Stomach (tissue), 9 donors: ENCODE data around the gene CRISPLD2. TPM values are rescaled to one million over a fixed set of nuclear protein-coding genes. Genes with fewer than 3 reads are reported as not detected.

Experiments
- DNase-seq, 2 donors: peaks; one replicate each; pipeline versions ENCODE4 v3.0.0 to v3.0.0-alpha.2; 2013 to 2019
- H3K27ac ChIP-seq, 5 donors: fragments of 200-600 bp in 4 of 5; sonication (generic) in 4 of 5; one replicate each; pipeline ENCODE4 v1.5.1; 2013 to 2019; ENCODE audit warnings: mild to moderate bottlenecking in 1 of 5, moderate library complexity in 1 of 5
- H3K27me3 ChIP-seq, 3 donors: fragments of 200-600 bp; sonication (generic); one replicate each; pipeline ENCODE4 v1.5.1; 2017 to 2019; ENCODE audit warnings: mixed run types in 1 of 3
- H3K36me3 ChIP-seq, 4 donors: fragments of 200-600 bp; sonication (generic); 1 replicate in 3 of 4; 2 replicates in 1 of 4; pipeline ENCODE4 v1.5.1; 2016 to 2019
- H3K4me1 ChIP-seq, 4 donors: fragments of 200-600 bp; sonication (generic); one replicate each; pipeline ENCODE4 v1.5.1; 2016 to 2019
- H3K4me3 ChIP-seq, 4 donors: fragments of 200-600 bp; sonication (generic) in 3 of 4; one replicate each; pipeline ENCODE4 v1.5.1; 2016 to 2019; ENCODE audit warnings: mild to moderate bottlenecking in 1 of 4
- H3K9me3 ChIP-seq, 4 donors: fragments of 200-600 bp; sonication (generic); one replicate each; pipeline ENCODE4 v1.5.1; 2016 to 2019
- EP300 ChIP-seq: sonication (generic); formaldehyde crosslinking; IDR thresholded peaks from one replicate; pipeline ENCODE4 v1.6.1; 2017; ENCODE audit warnings: antibody characterized with exemption
- POLR2A ChIP-seq, 4 donors: fragments of 450-650 bp; IDR thresholded peaks; one replicate each; pipeline ENCODE4 v1.6.1; 2016; ENCODE audit warnings: antibody characterized with exemption in 4 of 4, control low read depth in 2 of 4, mild to moderate bottlenecking in 1 of 4, moderate library complexity in 1 of 4
- POLR2AphosphoS5 ChIP-seq, 3 donors: sonication (generic); formaldehyde crosslinking; IDR thresholded peaks; one replicate each; pipeline ENCODE4 v1.6.1; 2016; ENCODE audit warnings: antibody characterized with exemption in 3 of 3
- WGBS, 5 donors: extraction: QIAGEN DNeasy Blood & Tissue Kit in 3 of 5; methylation state at CpG; one replicate each; pipeline versions ENCODE4 v1.1.5 to v1.1.7; 2013 to 2018; 5-methylcytosine and 5-hydroxymethylcytosine counted together
- intact Hi-C: fragments of 100-400 bp; cut with DNase I; formaldehyde crosslinking; loops from one replicate; pipeline ENCODE4 v1.15.1; 2023; ENCODE audit warnings: low total_unique reads
- polyA plus RNA-seq, 3 donors: library from polyadenylated mRNA; stranded (reverse); fragments of 200-250 nt; gene quantifications; one replicate each; pipeline ENCODE4 v1.2.3, GENCODE V29; 2013
- total RNA-seq, 5 donors: library from RNA; depleted of rRNA; stranded (reverse); fragments of >200 nt; gene quantifications; one replicate each; pipeline versions ENCODE4 v1.1.0 to v1.2.3, GENCODE V29; 2014 to 2016
- TF ChIP-seq, protein P1 (sequence below), 7 experiments: fragments of 450-650 bp in 4 of 7; fragments of 200-600 bp in 3 of 7; sonication (generic) in 3 of 7; IDR thresholded peaks; one replicate each; pipeline ENCODE4 v1.5.1; 2016 to 2019; ENCODE audit warnings: antibody characterized with exemption in 7 of 7, control low read depth in 2 of 7, mild to moderate bottlenecking in 1 of 7
- donor health status: healthy with polysubstance abuse.
- donor health status: Bipolar disorder and iron deficiency.
- donor health status: healthy.

Gene CRISPLD2
- total and polyA plus RNA-seq, 8 donors, result 18.3 to 242 (median 95.8) TPM

- Histone ChIP-seq H3K4me1 (peaks cover 0 to 24% (median 2%) of the 10 kb centered on the region in 4 donors), H3K9me3 (no peaks in the 10 kb centered on the region), H3K27me3 (no peaks in the 10 kb centered on the region), H3K4me3 (no peak overlapping the region), H3K27ac (no peak overlapping the region), H3K36me3 (peaks cover 0 to 56% (median 40%) of the 10 kb centered on the region in 4 donors)
- TF ChIP-seq EP300 (no peak), POLR2AphosphoS5 (IDR thresholded peaks at IDR 0.05) (no peak)
- DNase-seq, result no peak
- intact Hi-C loops, result no loop called here
- 91 to 95% (median 93%) methylated on average over 9 of the region's 9 CpGs for WGBS, 5 donors
Measured at GRCh38 chr16:84905965-84906460, 86.2 kb downstream of the CRISPLD2 start.

- TF ChIP-seq EP300 (no peak), POLR2AphosphoS5 (IDR thresholded peaks at IDR 0.05) (no peak), POLR2A (IDR thresholded peaks at IDR 0.05) (no peak)
- TF ChIP-seq, protein P1, sequence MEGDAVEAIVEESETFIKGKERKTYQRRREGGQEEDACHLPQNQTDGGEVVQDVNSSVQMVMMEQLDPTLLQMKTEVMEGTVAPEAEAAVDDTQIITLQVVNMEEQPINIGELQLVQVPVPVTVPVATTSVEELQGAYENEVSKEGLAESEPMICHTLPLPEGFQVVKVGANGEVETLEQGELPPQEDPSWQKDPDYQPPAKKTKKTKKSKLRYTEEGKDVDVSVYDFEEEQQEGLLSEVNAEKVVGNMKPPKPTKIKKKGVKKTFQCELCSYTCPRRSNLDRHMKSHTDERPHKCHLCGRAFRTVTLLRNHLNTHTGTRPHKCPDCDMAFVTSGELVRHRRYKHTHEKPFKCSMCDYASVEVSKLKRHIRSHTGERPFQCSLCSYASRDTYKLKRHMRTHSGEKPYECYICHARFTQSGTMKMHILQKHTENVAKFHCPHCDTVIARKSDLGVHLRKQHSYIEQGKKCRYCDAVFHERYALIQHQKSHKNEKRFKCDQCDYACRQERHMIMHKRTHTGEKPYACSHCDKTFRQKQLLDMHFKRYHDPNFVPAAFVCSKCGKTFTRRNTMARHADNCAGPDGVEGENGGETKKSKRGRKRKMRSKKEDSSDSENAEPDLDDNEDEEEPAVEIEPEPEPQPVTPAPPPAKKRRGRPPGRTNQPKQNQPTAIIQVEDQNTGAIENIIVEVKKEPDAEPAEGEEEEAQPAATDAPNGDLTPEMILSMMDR (IDR thresholded peaks at IDR 0.05), result no peak
- Histone ChIP-seq H3K4me1 (peaks cover 0 to 24% (median 2%) of the 10 kb centered on the region in 4 donors), H3K27me3 (no peaks in the 10 kb centered on the region), H3K4me3 (no peak overlapping the region), H3K9me3 (no peaks in the 10 kb centered on the region), H3K36me3 (peaks cover 0 to 52% (median 33%) of the 10 kb centered on the region in 4 donors), H3K27ac (peak overlapping the region in 4 of 5 donors; percentile 0 to 53 (median 34))
- intact Hi-C loops, result no loop called here
- no peak for DNase-seq
- 84 to 93% (median 86%) methylated on average over 13 of the region's 13 CpGs for WGBS, 5 donors
Measured at GRCh38 chr16:84907051-84907450, 87.3 kb downstream of the CRISPLD2 start.

DNA sequence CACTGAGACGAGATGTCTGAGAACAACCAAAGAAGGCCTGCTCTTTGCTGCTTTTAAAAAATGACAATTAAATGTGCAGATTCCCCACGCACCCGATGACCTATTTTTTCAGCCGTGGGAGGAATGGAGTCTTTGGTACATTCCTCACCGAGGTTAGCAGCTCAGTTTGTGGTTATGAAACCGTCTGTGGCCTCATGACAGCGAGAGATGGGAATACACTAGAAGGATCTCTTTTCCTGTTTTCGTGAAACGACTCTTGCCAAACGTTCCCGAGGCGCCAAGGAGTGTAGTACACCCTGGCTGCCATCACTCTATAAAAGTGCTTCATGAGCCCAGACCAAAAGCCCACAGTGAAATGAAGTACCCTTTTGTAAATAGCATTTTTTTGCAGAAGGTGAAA is 87.8 kb downstream of the CRISPLD2 start:
- H3K36me3 ChIP-seq, result peaks cover 0 to 48% (median 30%) of the 10 kb centered on the region in 4 donors
- H3K4me3 ChIP-seq, result no peak overlapping the region
- H3K27me3 ChIP-seq, result no peaks in the 10 kb centered on the region
- no peak for DNase-seq
- peaks cover 0 to 28% (median 2%) of the 10 kb centered on the region in 4 donors for H3K4me1 ChIP-seq
- no peaks in the 10 kb centered on the region for H3K9me3 ChIP-seq
- WGBS, 5 donors, result 65 to 77% (median 75%) methylated on average over 12 of the region's 12 CpGs
- peak overlapping the region in 3 of 5 donors; percentile 24 to 53 (median 43) for H3K27ac ChIP-seq
- TF ChIP-seq EP300 (no peak), POLR2A (IDR thresholded peaks at IDR 0.05) (no peak), POLR2AphosphoS5 (IDR thresholded peaks at IDR 0.05) (no peak)
- TF ChIP-seq, protein P1 (IDR thresholded peaks at IDR 0.05), result no peak
- intact Hi-C loops, result no loop called here

DNA sequence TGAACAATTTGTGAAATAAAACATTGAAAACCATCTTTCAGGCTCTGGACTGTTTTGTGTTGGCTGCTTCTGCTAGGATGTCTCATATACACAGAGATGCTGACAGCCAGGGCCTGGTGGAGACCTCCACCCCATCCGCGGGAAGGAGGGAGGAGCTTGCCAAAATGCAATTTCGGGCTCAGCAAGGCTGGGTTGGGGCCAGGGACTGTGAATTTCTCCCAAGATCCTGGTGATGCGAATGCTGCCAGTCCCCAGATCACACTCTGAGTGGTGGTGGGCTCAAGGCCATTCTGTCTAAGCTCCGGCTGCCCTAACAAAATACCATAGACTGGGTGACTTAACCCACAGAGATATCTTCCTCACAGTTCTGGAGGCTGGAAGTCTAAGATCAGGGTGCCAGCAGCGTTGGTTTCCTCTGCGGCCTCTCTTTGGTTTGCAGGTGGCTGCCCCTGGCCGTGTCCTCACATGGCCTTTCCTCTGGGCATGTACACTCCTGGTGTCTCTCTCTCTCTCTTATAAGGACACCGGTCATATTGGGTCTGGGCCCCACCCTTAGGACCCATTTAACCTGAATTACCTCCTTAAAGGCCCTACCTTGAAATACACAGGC is 89.8 kb downstream of the CRISPLD2 start:
- 81 to 84% (median 82%) methylated on average over 9 of the region's 9 CpGs for WGBS, 5 donors
- intact Hi-C loops, result no loop called here
- no peak overlapping the region for H3K4me3 ChIP-seq
- peak overlapping the region in 2 of 5 donors; percentile 67 for H3K27ac ChIP-seq
- no peaks in the 10 kb centered on the region for H3K9me3 ChIP-seq
- H3K36me3 ChIP-seq, result peaks cover 0 to 32% (median 26%) of the 10 kb centered on the region in 4 donors
- no peak for DNase-seq
- H3K4me1 ChIP-seq, result peaks cover 3 to 43% (median 9%) of the 10 kb centered on the region in 4 donors
- H3K27me3 ChIP-seq, result no peaks in the 10 kb centered on the region
- TF ChIP-seq POLR2A (IDR thresholded peaks at IDR 0.05), result no peak
- TF ChIP-seq, protein P1 (IDR thresholded peaks at IDR 0.05), result no peak
- TF ChIP-seq POLR2AphosphoS5 (IDR thresholded peaks at IDR 0.05), result no peak
- TF ChIP-seq EP300, result no peak
